T-cell (primary cell): ENCODE data around the gene SH3BP5L. TPM values are rescaled to one million over a fixed set of nuclear protein-coding genes. Genes with fewer than 3 reads are reported as not detected.
"Not testable (repeated sequence)": the region's sequence is repeated elsewhere in the genome, so short reads cannot be mapped to it uniquely, and the experiment has no call there.

Experiments
- ATAC-seq, 4 experiments: fragments of 200-7000 bp in 3 of 4; fragments of 150-1000 bp in 1 of 4; cut with Tn5 transposase; replicated peaks in 1 of 4; 1 replicate in 3 of 4; 2 replicates in 1 of 4; pipeline ENCODE4 v1.10.0; 2021; ENCODE audit warnings: moderate library complexity in 3 of 4, mild to moderate bottlenecking in 2 of 4, moderate number of reproducible peaks in 1 of 4
- CTCF ChIA-PET, 2 donors: fragments of 300-600 bp; sonication (Branson Sonifier 250); formaldehyde crosslinking; loops; one replicate each; lab custom pipeline; 2022; ENCODE audit warnings: antibody characterized with exemption in 2 of 2; lab: Charles Lee
- POLR2A ChIA-PET, 2 donors: fragments of 300-600 bp; sonication (Branson Sonifier 250); formaldehyde crosslinking; loops; one replicate each; lab custom pipeline; 2022; ENCODE audit warnings: antibody characterized with exemption in 2 of 2; lab: Charles Lee
- DNase-seq, 35 experiments: peaks; one replicate each; pipeline versions ENCODE4 v3.0.0 to v3.0.0-alpha.2; 2013 to 2023
- H3K27ac ChIP-seq: one replicate; pipeline ENCODE4 v1.5.1; 2013; ENCODE audit warnings: low read length
- H3K27me3 ChIP-seq, 2 experiments: replicated peaks in 1 of 2; 1 replicate in 1 of 2; 2 replicates in 1 of 2; pipeline versions ENCODE4 v1.6.1 to v1.7.0; 2013; ENCODE audit warnings: low read length in 1 of 2, mixed read lengths in 1 of 2; ENCODE audit not compliant: control insufficient read depth in 2 of 2, insufficient read depth in 2 of 2; ENCODE audit errors: extremely low read depth in 1 of 2
- H3K36me3 ChIP-seq, 2 donors: 1 replicate in 1 of 2; 2 replicates in 1 of 2; pipeline versions ENCODE4 v1.6.1 to v1.7.0; 2013; ENCODE audit warnings: low read length in 1 of 2; ENCODE audit not compliant: control insufficient read depth in 2 of 2, insufficient read depth in 1 of 2; ENCODE audit errors: extremely low read depth in 1 of 2
- H3K4me1 ChIP-seq, 2 experiments: 1 replicate in 1 of 2; 2 replicates in 1 of 2; pipeline versions ENCODE4 v1.6.1 to v1.7.0; 2013; ENCODE audit warnings: low read length in 2 of 2, mixed read lengths in 1 of 2; ENCODE audit not compliant: insufficient read depth in 2 of 2, control insufficient read depth in 1 of 2; ENCODE audit errors: extremely low read depth in 1 of 2
- H3K4me3 ChIP-seq, 2 donors: 1 replicate in 1 of 2; 2 replicates in 1 of 2; pipeline versions ENCODE4 v1.5.1 to v1.7.0; 2013; ENCODE audit warnings: mild to moderate bottlenecking in 2 of 2, low read length in 1 of 2, moderate library complexity in 1 of 2; ENCODE audit not compliant: control insufficient read depth in 1 of 2; ENCODE audit errors: extremely low read depth in 1 of 2
- H3K9me3 ChIP-seq: 2 replicates; pipeline ENCODE4 v1.7.0; 2013
- H3K27ac Mint-ChIP-seq, 2 donors: one replicate each; pipeline ENCODE4 v1.8.0; 2020 to 2021; ENCODE audit warnings: mild to moderate bottlenecking in 2 of 2, mixed read lengths in 2 of 2
- H3K27me3 Mint-ChIP-seq, 2 donors: one replicate each; pipeline ENCODE4 v1.8.0; 2021 to 2022; ENCODE audit warnings: mixed read lengths in 2 of 2
- H3K36me3 Mint-ChIP-seq: one replicate; pipeline ENCODE4 v1.8.0; 2021; ENCODE audit warnings: mixed read lengths
- H3K4me1 Mint-ChIP-seq, 3 donors: one replicate each; pipeline ENCODE4 v1.8.0; 2020 to 2022; ENCODE audit warnings: mixed read lengths in 3 of 3, mild to moderate bottlenecking in 1 of 3
- H3K4me3 Mint-ChIP-seq, 3 donors: one replicate each; pipeline ENCODE4 v1.8.0; 2020 to 2022; ENCODE audit warnings: mild to moderate bottlenecking in 3 of 3, mixed read lengths in 3 of 3, moderate library complexity in 3 of 3
- H3K9me3 Mint-ChIP-seq, 3 donors: one replicate each; pipeline ENCODE4 v1.8.0; 2020 to 2022; ENCODE audit warnings: mixed read lengths in 3 of 3
- WGBS: methylation state at CpG from one replicate; pipeline ENCODE4 v1.1.5; 2013; ENCODE audit warnings: missing lambda C conversion rate; ENCODE audit not compliant: insufficient coverage; 5-methylcytosine and 5-hydroxymethylcytosine counted together
- total RNA-seq, 35 experiments: library from RNA in 6 of 35; stranded (reverse) in 6 of 35; fragments of 120-200 nt in 1 of 35; gene quantifications; one replicate each; pipeline versions ENCODE4 v1.2.1 to v1.2.4 and lab custom pipeline; 2013 to 2026

SH3BP5L gene
- total RNA-seq, 5 donors from 2014 or later (not counting 1 experiment from before 2014, with no cell fraction given): 16.8 to 41.4 (median 36.3) TPM

DNA sequence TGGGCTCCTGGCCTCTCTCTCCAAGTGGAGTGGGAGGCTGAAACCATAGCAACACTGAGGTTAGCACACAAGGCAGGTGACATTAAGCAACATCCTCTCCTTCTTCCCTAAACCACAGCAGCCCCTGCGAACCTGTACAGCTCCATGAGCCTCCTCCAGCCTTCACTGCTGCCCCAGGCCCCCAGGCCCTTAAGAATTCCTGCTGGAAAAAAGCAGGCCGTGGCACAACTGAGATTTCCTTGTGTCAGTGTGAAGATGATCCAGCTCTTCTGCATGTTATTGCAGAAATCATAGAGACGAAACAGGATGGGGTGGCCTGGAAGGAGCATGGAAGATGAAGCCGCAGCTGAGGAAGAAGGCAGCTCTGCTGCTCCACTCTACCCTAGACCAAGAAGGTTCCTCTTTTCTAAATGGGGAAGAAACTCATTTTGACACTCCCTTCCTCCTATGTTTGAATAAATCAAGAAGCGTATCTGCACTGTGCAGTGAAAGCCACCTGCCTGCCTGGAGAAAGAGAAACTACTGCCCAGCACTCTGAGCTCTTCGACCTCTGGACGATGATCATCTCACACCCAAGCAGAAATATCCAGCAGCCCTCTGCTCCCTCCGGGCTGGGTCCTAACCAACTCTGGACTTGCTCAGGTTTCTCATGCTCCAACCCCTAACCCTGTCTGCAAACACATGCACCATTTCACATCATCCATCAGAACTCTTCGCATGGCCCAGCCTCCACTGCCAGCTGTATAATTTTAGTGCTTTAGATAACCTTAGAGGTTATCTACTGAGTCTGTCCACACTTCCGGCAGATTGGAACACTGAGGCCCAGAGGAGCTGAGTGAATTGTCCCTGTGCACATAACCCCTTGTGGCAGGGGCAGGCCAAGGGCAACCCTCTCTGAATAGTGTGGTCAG lies 20.7 kb downstream of the SH3BP5L start:
- ATAC-seq (peak in 2 of 4 experiments; percentile 6 to 42), DNase-seq (no peak)
- no peaks in the 10 kb centered on the region for H3K9me3 ChIP-seq
- no peak overlapping the region for H3K27ac Mint-ChIP-seq
- ChIA-PET CTCF (interaction anchor here (0.9 to 2.0 kb wide), 6 partner anchors 25 to 562 kb away, joined by 3 to 7 read pairs (median 4); partner anchors contain the start of gene ZNF672 (in 1 of the 2)), POLR2A (no interaction called here)
- peaks cover 4 to 17% of the 10 kb centered on the region in 2 donors for H3K27me3 Mint-ChIP-seq
- H3K36me3 ChIP-seq: no peaks in the 10 kb centered on the region
- H3K27me3 ChIP-seq: peaks cover 0 to 15% of the 10 kb centered on the region in 2 experiments
- H3K4me1 ChIP-seq: peaks cover 0 to 9% of the 10 kb centered on the region in 2 experiments
- WGBS: 38% methylated on average over 4 of the region's 10 CpGs
- no peaks in the 10 kb centered on the region for H3K36me3 Mint-ChIP-seq
- no peak overlapping the region for H3K4me3 ChIP-seq
- peak overlapping the region in 1 of 3 donors; percentile 13 for H3K4me3 Mint-ChIP-seq
- H3K9me3 Mint-ChIP-seq: no peaks in the 10 kb centered on the region
- H3K4me1 Mint-ChIP-seq: peaks cover 10 to 23% (median 21%) of the 10 kb centered on the region in 3 donors
- H3K27ac ChIP-seq: no peak overlapping the region

DNA sequence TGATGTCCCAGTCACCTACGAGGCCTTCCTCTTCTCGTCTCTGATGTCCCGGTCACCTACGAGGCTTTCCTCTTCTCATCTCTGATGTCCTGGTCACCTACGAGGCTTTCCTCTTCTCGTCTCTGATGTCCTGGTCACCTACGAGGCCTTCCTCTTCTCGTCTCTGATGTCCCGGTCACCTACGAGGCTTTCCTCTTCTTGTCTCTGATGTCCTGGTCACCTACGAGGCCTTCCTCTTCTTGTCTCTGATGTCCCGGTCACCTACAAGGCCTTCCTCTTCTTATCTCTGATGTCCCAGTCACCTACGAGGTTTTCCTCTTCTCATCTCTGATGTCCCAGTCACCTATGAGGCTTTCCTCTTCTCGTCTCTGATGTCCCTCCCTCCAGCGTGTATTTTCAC lies 22.2 kb downstream of the SH3BP5L start:
- DNase-seq, H3K4me3 Mint-ChIP-seq, H3K4me3 ChIP-seq, H3K9me3 Mint-ChIP-seq, ATAC-seq, H3K27ac ChIP-seq, H3K36me3 ChIP-seq, POLR2A ChIA-PET, H3K36me3 Mint-ChIP-seq, H3K4me1 ChIP-seq, H3K9me3 ChIP-seq, H3K27ac Mint-ChIP-seq, CTCF ChIA-PET: not testable (repeated sequence)
- peaks cover 10 to 23% (median 21%) of the 10 kb centered on the region in 3 donors for H3K4me1 Mint-ChIP-seq
- 88% methylated on average over 15 of the region's 15 CpGs for WGBS
- H3K27me3 ChIP-seq: peaks cover 0 to 15% of the 10 kb centered on the region in 2 experiments
- H3K27me3 Mint-ChIP-seq: peaks cover 7 to 22% of the 10 kb centered on the region in 2 donors

DNA sequence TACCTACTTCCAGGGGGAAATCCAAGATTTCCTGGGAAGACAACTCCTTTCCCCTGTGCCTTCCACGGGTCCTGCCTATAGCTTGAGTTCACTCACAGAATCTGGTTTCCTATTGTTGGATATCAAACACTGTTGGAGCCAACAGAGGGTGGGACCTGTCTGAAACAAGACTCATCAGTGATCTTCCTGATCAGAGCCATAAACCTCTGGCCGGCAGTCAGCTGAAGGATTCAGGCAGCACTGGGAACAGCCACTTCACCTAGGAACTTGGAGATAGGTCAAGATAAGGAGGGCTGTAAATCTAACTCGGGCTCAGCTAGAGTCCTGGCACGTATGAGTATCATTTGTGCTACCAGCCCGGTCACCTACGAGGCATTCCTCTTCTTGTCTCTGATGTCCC lies 23.3 kb downstream of the SH3BP5L start:
- Histone ChIP-seq H3K27me3 (peaks cover 0 to 15% of the 10 kb centered on the region in 2 experiments), H3K9me3 (no peaks in the 10 kb centered on the region), H3K27ac (no peak overlapping the region), H3K4me3 (no peak overlapping the region), H3K36me3 (no peaks in the 10 kb centered on the region), H3K4me1 (peaks cover 0 to 9% of the 10 kb centered on the region in 2 experiments)
- 89% methylated on average over 6 of the region's 6 CpGs for WGBS
- ChIA-PET POLR2A (no interaction called here), CTCF (no interaction called here)
- H3K9me3 Mint-ChIP-seq: no peaks in the 10 kb centered on the region
- ATAC-seq (no peak), DNase-seq (no peak)
- no peak overlapping the region for H3K27ac Mint-ChIP-seq
- H3K36me3 Mint-ChIP-seq: no peaks in the 10 kb centered on the region
- H3K4me1 Mint-ChIP-seq: peaks cover 10 to 22% (median 21%) of the 10 kb centered on the region in 3 donors
- H3K4me3 Mint-ChIP-seq: no peak overlapping the region
- peaks cover 10 to 24% of the 10 kb centered on the region in 2 donors for H3K27me3 Mint-ChIP-seq

DNA sequence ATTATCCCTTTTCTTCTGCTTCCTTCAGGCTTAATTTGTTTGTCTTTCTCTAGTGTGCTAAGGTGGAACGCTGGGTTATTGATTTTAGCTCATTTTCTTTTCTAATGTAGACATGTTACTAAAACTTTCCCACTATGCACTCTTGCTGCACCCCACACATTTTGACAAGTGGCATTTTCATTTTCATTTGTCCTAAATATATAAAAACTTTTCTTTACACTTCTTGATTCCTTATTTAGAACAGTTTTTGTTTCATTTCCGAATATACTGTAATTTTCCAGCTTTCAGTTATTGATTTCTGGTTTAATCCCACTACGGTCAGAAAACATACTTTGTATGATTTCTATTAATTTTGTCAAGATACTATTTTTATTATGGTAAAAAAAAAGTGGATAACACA lies 25.3 kb downstream of the SH3BP5L start:
- CTCF ChIA-PET: no interaction called here
- no peak for ATAC-seq

DNA sequence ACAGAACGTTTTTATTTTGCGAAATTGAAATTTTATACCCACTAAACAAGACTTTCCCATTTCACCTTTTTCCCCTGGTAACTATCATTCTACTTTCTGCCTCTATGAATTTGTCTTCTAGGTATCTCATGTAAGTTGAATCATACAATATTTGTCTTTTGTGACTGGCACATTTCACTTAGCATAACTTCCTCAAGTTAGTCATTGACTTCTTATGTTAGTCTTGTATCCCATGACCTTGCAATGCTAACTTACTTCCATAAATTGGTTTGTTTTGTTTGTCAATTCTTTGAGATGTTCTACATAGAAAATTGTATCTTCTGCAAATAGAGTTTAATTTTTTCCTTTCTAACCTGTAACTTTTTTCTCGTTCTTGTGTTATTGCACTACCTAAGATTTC lies 26.9 kb downstream of the SH3BP5L start:
- no peak overlapping the region for H3K27ac ChIP-seq
- H3K4me3 ChIP-seq: no peak overlapping the region
- POLR2A ChIA-PET: no interaction called here
- H3K36me3 ChIP-seq: no peaks in the 10 kb centered on the region
- CTCF ChIA-PET: no interaction called here
- no peak overlapping the region for H3K27ac Mint-ChIP-seq
- H3K36me3 Mint-ChIP-seq: peaks cover 3% of the 10 kb centered on the region
- no peaks in the 10 kb centered on the region for H3K9me3 ChIP-seq
- no peaks in the 10 kb centered on the region for H3K4me1 ChIP-seq
- no peak for ATAC-seq
- no peaks in the 10 kb centered on the region for H3K4me1 Mint-ChIP-seq
- peaks cover 0 to 9% of the 10 kb centered on the region in 2 experiments for H3K27me3 ChIP-seq
- H3K4me3 Mint-ChIP-seq: no peak overlapping the region
- peaks cover 10 to 23% of the 10 kb centered on the region in 2 donors for H3K27me3 Mint-ChIP-seq
- WGBS: no CpG with 5 or more reads among the region's 3 CpGs
- peaks cover 3 to 21% (median 11%) of the 10 kb centered on the region in 3 donors for H3K9me3 Mint-ChIP-seq
- DNase-seq: no peak

More for the DNA sequence above, 25.3 kb downstream of the SH3BP5L start:
- H3K4me3 Mint-ChIP-seq: no peak overlapping the region
- peaks cover 0 to 4% of the 10 kb centered on the region in 2 experiments for H3K4me1 ChIP-seq
- no peaks in the 10 kb centered on the region for H3K36me3 ChIP-seq
- peaks cover 10 to 24% of the 10 kb centered on the region in 2 donors for H3K27me3 Mint-ChIP-seq
- no peak overlapping the region for H3K27ac Mint-ChIP-seq
- POLR2A ChIA-PET: no interaction called here
- DNase-seq: no peak
- H3K4me3 ChIP-seq: no peak overlapping the region
- WGBS: no CpG with 5 or more reads among the region's 3 CpGs
- H3K4me1 Mint-ChIP-seq: peaks cover 10 to 12% (median 10%) of the 10 kb centered on the region in 3 donors
- no peaks in the 10 kb centered on the region for H3K9me3 ChIP-seq
- H3K9me3 Mint-ChIP-seq: peaks cover 0 to 11% (median 6%) of the 10 kb centered on the region in 3 donors
- no peaks in the 10 kb centered on the region for H3K36me3 Mint-ChIP-seq
- H3K27ac ChIP-seq: no peak overlapping the region
- H3K27me3 ChIP-seq: peaks cover 0 to 15% of the 10 kb centered on the region in 2 experiments

DNA sequence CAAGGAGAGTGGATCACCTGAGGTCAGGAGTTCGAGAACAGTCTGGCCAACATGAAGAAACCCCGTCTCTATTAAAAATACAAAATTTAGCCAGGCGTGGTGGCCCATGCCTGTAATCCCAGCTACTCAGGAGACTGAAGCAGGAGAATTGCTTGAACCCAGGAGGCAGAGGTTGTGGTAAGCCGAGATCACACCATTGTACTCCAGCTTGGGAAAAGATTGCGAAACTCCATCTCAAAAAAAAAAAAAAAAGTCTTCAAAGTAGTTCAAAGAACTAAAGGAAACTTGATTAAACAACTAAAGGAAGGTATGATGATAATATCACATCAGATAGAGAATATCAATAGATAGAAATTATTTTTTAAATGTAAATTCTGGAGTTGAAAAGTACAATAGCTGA lies 31.1 kb downstream of the SH3BP5L start:
- H3K27me3 ChIP-seq, H3K36me3 Mint-ChIP-seq, H3K4me1 ChIP-seq, H3K4me3 ChIP-seq, H3K36me3 ChIP-seq, H3K4me3 Mint-ChIP-seq, POLR2A ChIA-PET, CTCF ChIA-PET, ATAC-seq, H3K27ac ChIP-seq, H3K4me1 Mint-ChIP-seq, H3K27me3 Mint-ChIP-seq, H3K9me3 ChIP-seq, H3K27ac Mint-ChIP-seq, DNase-seq: not testable (repeated sequence)
- peaks cover 3 to 23% (median 12%) of the 10 kb centered on the region in 3 donors for H3K9me3 Mint-ChIP-seq
- WGBS: 100% methylated on average over 1 of the region's 5 CpGs
